GM19468 (cell line): Measurements from ENCODE around the gene COL6A6.

Experiments
- ATAC-seq: cut with Tn5 transposase; IDR thresholded peaks from one replicate; pipeline ENCODE4 v1.9.1; 2021; ENCODE audit warnings: mild to moderate bottlenecking, moderate library complexity, moderate number of reproducible peaks; ENCODE audit not compliant: unreplicated experiment; ENCODE audit errors: extremely low read depth

Gene COL6A6

GRCh38 chr3:130516645-130517512 lies at the start of gene COL6A6:
Gene COL6A6, plus strand, starts transcription at chr3:130517177. Its CDS starts 43,188 bp downstream, at chr3:130560365.
- ATAC-seq: no peak

- no peak for ATAC-seq
Measured at GRCh38 chr3:130468311-130468710, 48.7 kb upstream of the COL6A6 start.

GRCh38 chr3:130470126-130470525 lies 46.9 kb upstream of the COL6A6 start:
- no peak for ATAC-seq

GRCh38 chr3:130473416-130473815 lies 43.6 kb upstream of the COL6A6 start:
- no peak for ATAC-seq

- ATAC-seq: no peak
Measured at GRCh38 chr3:130480736-130481135, 36.2 kb upstream of the COL6A6 start.

GRCh38 chr3:130488288-130488687 lies 28.7 kb upstream of the COL6A6 start:
- no peak for ATAC-seq

- no peak for ATAC-seq
Measured at GRCh38 chr3:130488769-130489450, 28.1 kb upstream of the COL6A6 start.

- ATAC-seq: no peak
Measured at GRCh38 chr3:130490241-130490640, 26.7 kb upstream of the COL6A6 start.

GRCh38 chr3:130491431-130491830 lies 25.5 kb upstream of the COL6A6 start:
- no peak for ATAC-seq

GRCh38 chr3:130504701-130505100 lies 12.3 kb upstream of the COL6A6 start:
- no peak for ATAC-seq

- no peak for ATAC-seq
Measured at GRCh38 chr3:130506031-130506430, 10.9 kb upstream of the COL6A6 start.

- no peak for ATAC-seq
Measured at GRCh38 chr3:130507746-130508145, 9.2 kb upstream of the COL6A6 start.

GRCh38 chr3:130509008-130509407 lies 8.0 kb upstream of the COL6A6 start:
- ATAC-seq: no peak

GRCh38 chr3:130514681-130515080 lies 2.3 kb upstream of the COL6A6 start:
- ATAC-seq: no peak

- no peak for ATAC-seq
Measured at GRCh38 chr3:130515755-130516154, 1.2 kb upstream of the COL6A6 start.

- no peak for ATAC-seq
Measured at GRCh38 chr3:130517602-130518001, 625 bp downstream of the COL6A6 start.

GRCh38 chr3:130519754-130520153 lies 2.8 kb downstream of the COL6A6 start:
- no peak for ATAC-seq

GRCh38 chr3:130522399-130522798 lies 5.4 kb downstream of the COL6A6 start:
- ATAC-seq: no peak

GRCh38 chr3:130527426-130527825 lies 10.4 kb downstream of the COL6A6 start:
- ATAC-seq: no peak

- ATAC-seq: no peak
Measured at GRCh38 chr3:130528120-130528519, 11.1 kb downstream of the COL6A6 start.

- no peak for ATAC-seq
Measured at GRCh38 chr3:130529486-130530215, 12.7 kb downstream of the COL6A6 start.
